ENCODE measurements around the gene MMP23B. TPM values are rescaled to one million over a fixed set of nuclear protein-coding genes. Genes with fewer than 3 reads are reported as not detected.

MMP23B gene
- total RNA-seq, 6 experiments from 2014 or later = 0.75 to 4.0 (median 2.3) TPM

- 53% methylated on average over 15 of the region's 39 CpGs for WGBS (ENCODE audit: insufficient coverage, low coverage, low lambda C conversion rate, missing lambda C conversion rate)
- Histone ChIP-seq H3K36me3 (no peaks in the 10 kb centered on the region), H3K27ac (peak overlapping the region in 2 of 3 donors; percentile 17 to 37), H3K27me3 (no peaks in the 10 kb centered on the region), H3K4me3 (no peak overlapping the region), H3K4me1 (peaks cover 0 to 15% (median 7%) of the 10 kb centered on the region in 4 donors), H3K9me3 (no peaks in the 10 kb centered on the region)
- intact Hi-C loops (cut with DNase I) = loop anchor here in 1 of 2 donors (10.0 kb wide), 1 partner anchor 53 kb away; no protein-coding TSS in a partner anchor
- DNase-seq (peak in 2 of 3 donors; percentile 52 to 59), ATAC-seq (peak; percentile 4 to 11 (median 8))
- TF ChIP-seq CTCF (IDR thresholded peaks at IDR 0.05) = no peak
Measured at GRCh38 chr1:1677718-1678580, 46.0 kb downstream of the MMP23B start.

- Histone ChIP-seq H3K4me3 (no peak overlapping the region), H3K36me3 (no peaks in the 10 kb centered on the region), H3K4me1 (peaks cover 0 to 15% (median 7%) of the 10 kb centered on the region in 4 donors), H3K27ac (peak overlapping the region in 2 of 3 donors; percentile 17 to 37), H3K27me3 (no peaks in the 10 kb centered on the region), H3K9me3 (no peaks in the 10 kb centered on the region)
- 30% methylated on average over 8 of the region's 24 CpGs for WGBS (ENCODE audit: insufficient coverage, low coverage, low lambda C conversion rate, missing lambda C conversion rate)
- intact Hi-C loops (cut with DNase I) = loop anchor here in 1 of 2 donors (10.0 kb wide), 1 partner anchor 54 kb away; no protein-coding TSS in a partner anchor
- ATAC-seq (peak; percentile 87 to 97 (median 92)), DNase-seq (peak; percentile 76 to 89 (median 89))
- TF ChIP-seq POLR2A (IDR thresholded peaks at IDR 0.05) (no peak), CTCF (IDR thresholded peaks at IDR 0.05) (peak; percentile 37 to 72 (median 55))
Measured at GRCh38 chr1:1678581-1679380, 46.8 kb downstream of the MMP23B start.

- Histone ChIP-seq H3K4me1 (peaks cover 0 to 15% (median 7%) of the 10 kb centered on the region in 4 donors), H3K27ac (no peak overlapping the region), H3K27me3 (no peaks in the 10 kb centered on the region), H3K36me3 (no peaks in the 10 kb centered on the region), H3K9me3 (no peaks in the 10 kb centered on the region), H3K4me3 (no peak overlapping the region)
- intact Hi-C loops (cut with DNase I) = no loop called here
- WGBS (ENCODE audit: insufficient coverage, low coverage, low lambda C conversion rate, missing lambda C conversion rate) = 89% methylated on average over 13 of the region's 32 CpGs
- DNase-seq (peak in 2 of 3 donors; percentile 44 to 54), ATAC-seq (no peak)
- TF ChIP-seq CTCF (IDR thresholded peaks at IDR 0.05) = no peak
- TF ChIP-seq POLR2A (IDR thresholded peaks at IDR 0.05) = no peak
Measured at GRCh38 chr1:1680031-1680911, 48.3 kb downstream of the MMP23B start.

- Histone ChIP-seq H3K27me3 (no peaks in the 10 kb centered on the region), H3K4me3 (no peak overlapping the region), H3K27ac (no peak overlapping the region), H3K9me3 (no peaks in the 10 kb centered on the region), H3K36me3 (no peaks in the 10 kb centered on the region), H3K4me1 (peaks cover 0 to 15% (median 7%) of the 10 kb centered on the region in 4 donors)
- TF ChIP-seq CTCF (IDR thresholded peaks at IDR 0.05) = no peak
- no peak for TF ChIP-seq POLR2A (IDR thresholded peaks at IDR 0.05)
- DNase-seq = peak in 2 of 3 donors; percentile 16 to 24
- no peak for ATAC-seq
- WGBS (ENCODE audit: insufficient coverage, low coverage, low lambda C conversion rate, missing lambda C conversion rate) = 65% methylated on average over 9 of the region's 11 CpGs
- intact Hi-C loops (cut with DNase I) = no loop called here
Measured at GRCh38 chr1:1680912-1681273, 48.9 kb downstream of the MMP23B start.

All from right lobe of liver (tissue), 6 donors.